ENCODE measurements around the gene PUS7.

DNA sequence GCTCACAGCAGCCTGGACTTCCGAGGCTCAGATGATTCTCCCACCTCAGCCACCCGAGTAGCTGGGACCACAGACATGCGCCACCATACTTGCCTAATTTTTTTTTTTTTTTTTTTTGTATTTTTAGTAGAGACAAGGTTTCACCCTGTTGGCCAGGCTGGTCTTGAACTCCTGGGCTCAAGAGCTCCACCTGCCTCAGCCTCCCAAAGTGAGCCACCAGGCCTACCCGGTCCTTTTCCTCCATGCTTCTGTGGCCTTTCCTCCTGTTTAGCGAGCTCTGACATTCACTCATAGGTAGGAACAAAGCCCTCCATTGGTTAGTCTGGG lies 83.3 kb downstream of the PUS7 start:
- TF ChIP-seq, protein P1, sequence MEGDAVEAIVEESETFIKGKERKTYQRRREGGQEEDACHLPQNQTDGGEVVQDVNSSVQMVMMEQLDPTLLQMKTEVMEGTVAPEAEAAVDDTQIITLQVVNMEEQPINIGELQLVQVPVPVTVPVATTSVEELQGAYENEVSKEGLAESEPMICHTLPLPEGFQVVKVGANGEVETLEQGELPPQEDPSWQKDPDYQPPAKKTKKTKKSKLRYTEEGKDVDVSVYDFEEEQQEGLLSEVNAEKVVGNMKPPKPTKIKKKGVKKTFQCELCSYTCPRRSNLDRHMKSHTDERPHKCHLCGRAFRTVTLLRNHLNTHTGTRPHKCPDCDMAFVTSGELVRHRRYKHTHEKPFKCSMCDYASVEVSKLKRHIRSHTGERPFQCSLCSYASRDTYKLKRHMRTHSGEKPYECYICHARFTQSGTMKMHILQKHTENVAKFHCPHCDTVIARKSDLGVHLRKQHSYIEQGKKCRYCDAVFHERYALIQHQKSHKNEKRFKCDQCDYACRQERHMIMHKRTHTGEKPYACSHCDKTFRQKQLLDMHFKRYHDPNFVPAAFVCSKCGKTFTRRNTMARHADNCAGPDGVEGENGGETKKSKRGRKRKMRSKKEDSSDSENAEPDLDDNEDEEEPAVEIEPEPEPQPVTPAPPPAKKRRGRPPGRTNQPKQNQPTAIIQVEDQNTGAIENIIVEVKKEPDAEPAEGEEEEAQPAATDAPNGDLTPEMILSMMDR (IDR thresholded peaks at IDR 0.05): no peak
- TF ChIP-seq POLR2A (IDR thresholded peaks at IDR 0.05) (no peak), EP300 (IDR thresholded peaks at IDR 0.05) (no peak)
